Cardiac muscle cell (in vitro differentiated cells and primary cell): ENCODE measurements around the gene TMC6. TPM values are rescaled to one million over a fixed set of nuclear protein-coding genes. Genes with fewer than 3 reads are reported as not detected.
A peak's percentile ranks its signal among the peaks of the same experiment; 100 is the strongest.
"Not testable (repeated sequence)": the region's sequence is repeated elsewhere in the genome, so short reads cannot be mapped to it uniquely, and the experiment has no call there.

ENCODE experiments used
- DNase-seq, 2 donors: peaks; one replicate each; pipeline versions ENCODE4 v3.0.0 to v3.0.0-alpha.2; 2010 to 2017; ENCODE audit warnings: low read depth in 1 of 2, low spot score in 1 of 2
- H3K27ac ChIP-seq: fragments of 200-600 bp; sonication (generic); 2 replicates; pipeline ENCODE4 v1.5.1; 2016
- H3K27me3 ChIP-seq: fragments of 200-600 bp; sonication (generic); 2 replicates; pipeline ENCODE4 v1.6.0; 2016; ENCODE audit warnings: control low read depth
- H3K36me3 ChIP-seq: fragments of 200-600 bp; sonication (generic); 2 replicates; pipeline ENCODE4 v1.5.1; 2016; ENCODE audit warnings: control low read depth
- H3K4me1 ChIP-seq: fragments of 200-600 bp; sonication (generic); 2 replicates; pipeline ENCODE4 v1.8.1; 2017; ENCODE audit warnings: low read depth, mild to moderate bottlenecking, mixed run types
- H3K4me3 ChIP-seq: fragments of 200-600 bp; sonication (generic); 2 replicates; pipeline ENCODE4 v1.5.1; 2016; ENCODE audit warnings: mild to moderate bottlenecking
- H3K9me3 ChIP-seq: fragments of 200-600 bp; sonication (generic); 2 replicates; pipeline ENCODE4 v1.5.1; 2017; ENCODE audit warnings: low read depth, mild to moderate bottlenecking, control low read depth
- polyA plus RNA-seq: library from polyadenylated mRNA; unstranded; fragments of >200 nt; fragmentation: Nextera tagmentation; extraction: Ambion mirVana; gene quantifications from 2 replicates; pipeline ENCODE4 v1.2.1, GENCODE V29; 2016
- total RNA-seq: library from RNA; depleted of rRNA; stranded (reverse); fragments of >200 nt; gene quantifications from 2 replicates; pipeline ENCODE4 v1.2.3, GENCODE V29; 2016
- TF ChIP-seq, protein P1 (sequence below): IDR thresholded peaks from 2 replicates; pipeline ENCODE4 v1.5.1; 2012; ENCODE audit warnings: low read depth, mild to moderate bottlenecking, low read length

TMC6 gene
- total and polyA plus RNA-seq, 2 experiments from 2014 or later: 85.4 to 144 TPM

DNA sequence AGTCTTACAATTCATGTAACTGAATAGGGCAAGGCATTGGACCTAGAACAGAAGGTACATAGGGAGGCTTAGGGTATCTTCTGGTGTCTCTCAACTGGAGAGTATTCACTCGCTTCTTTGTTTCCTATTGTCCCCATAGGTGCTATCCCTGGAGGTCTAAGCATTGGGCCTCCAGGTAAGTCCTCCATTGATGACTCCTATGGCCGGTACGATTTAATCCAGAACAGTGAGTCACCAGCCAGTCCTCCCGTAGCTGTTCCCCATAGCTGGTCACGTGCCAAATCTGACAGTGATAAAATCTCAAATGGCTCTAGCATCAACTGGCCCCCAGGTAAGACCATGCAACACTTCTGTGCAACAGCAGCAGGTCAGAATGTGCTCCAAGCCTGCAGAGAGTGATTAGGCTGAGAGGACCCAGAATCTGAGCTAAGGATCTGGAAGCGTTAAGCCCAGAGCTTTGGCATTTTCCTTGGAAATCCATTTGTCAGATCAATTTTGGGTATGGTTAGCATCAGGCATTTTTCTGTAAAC, 35.7 kb downstream of the TMC6 start:
- no peak for DNase-seq
- H3K9me3 ChIP-seq: no peaks in the 10 kb centered on the region
- no peak overlapping the region for H3K27ac ChIP-seq
- H3K4me1 ChIP-seq: no peaks in the 10 kb centered on the region
- H3K27me3 ChIP-seq: no peaks in the 10 kb centered on the region
- no peak overlapping the region for H3K4me3 ChIP-seq
- TF ChIP-seq, protein P1, sequence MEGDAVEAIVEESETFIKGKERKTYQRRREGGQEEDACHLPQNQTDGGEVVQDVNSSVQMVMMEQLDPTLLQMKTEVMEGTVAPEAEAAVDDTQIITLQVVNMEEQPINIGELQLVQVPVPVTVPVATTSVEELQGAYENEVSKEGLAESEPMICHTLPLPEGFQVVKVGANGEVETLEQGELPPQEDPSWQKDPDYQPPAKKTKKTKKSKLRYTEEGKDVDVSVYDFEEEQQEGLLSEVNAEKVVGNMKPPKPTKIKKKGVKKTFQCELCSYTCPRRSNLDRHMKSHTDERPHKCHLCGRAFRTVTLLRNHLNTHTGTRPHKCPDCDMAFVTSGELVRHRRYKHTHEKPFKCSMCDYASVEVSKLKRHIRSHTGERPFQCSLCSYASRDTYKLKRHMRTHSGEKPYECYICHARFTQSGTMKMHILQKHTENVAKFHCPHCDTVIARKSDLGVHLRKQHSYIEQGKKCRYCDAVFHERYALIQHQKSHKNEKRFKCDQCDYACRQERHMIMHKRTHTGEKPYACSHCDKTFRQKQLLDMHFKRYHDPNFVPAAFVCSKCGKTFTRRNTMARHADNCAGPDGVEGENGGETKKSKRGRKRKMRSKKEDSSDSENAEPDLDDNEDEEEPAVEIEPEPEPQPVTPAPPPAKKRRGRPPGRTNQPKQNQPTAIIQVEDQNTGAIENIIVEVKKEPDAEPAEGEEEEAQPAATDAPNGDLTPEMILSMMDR: no peak
- peaks cover 44% of the 10 kb centered on the region for H3K36me3 ChIP-seq

DNA sequence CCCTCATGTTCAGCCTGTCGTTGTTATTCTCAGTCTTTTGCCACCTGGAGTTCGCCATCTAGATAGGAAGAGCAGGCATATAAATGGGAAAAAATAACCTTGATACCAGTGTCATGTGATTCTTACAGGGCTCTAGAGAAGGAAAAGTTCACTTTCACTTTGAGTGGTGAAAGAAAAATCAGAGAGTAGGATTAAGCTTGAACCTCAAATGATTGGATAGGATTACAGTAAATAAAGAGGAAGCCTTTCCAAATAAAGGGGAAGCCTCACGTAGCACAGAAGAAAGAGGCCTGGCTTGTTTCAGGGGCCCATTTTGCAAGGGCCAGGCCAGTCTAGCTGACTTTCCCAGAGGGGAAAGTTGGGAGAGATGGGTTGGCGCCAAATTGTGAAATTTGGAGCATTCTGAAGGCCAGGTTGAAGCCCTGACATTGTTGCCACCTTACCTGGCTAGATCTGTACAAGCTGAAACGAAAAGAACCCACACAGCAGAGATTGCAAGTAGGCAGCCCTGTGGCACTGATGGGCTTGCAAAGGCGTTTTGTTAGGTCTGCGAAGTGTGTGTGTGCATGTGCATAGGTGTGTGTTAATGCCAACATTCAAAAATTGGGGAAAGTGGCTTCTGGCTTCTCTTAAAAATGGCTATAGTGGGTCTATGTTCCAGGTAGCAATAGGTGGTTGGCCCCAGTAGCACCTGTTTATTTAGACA, 38.8 kb downstream of the TMC6 start:
- H3K4me3 ChIP-seq: no peak overlapping the region
- DNase-seq: no peak
- TF ChIP-seq, protein P1: no peak
- H3K36me3 ChIP-seq: peaks cover 49% of the 10 kb centered on the region
- H3K27ac ChIP-seq: peak overlapping the region; percentile 26
- no peaks in the 10 kb centered on the region for H3K27me3 ChIP-seq
- H3K9me3 ChIP-seq: no peaks in the 10 kb centered on the region
- H3K4me1 ChIP-seq: no peaks in the 10 kb centered on the region

DNA sequence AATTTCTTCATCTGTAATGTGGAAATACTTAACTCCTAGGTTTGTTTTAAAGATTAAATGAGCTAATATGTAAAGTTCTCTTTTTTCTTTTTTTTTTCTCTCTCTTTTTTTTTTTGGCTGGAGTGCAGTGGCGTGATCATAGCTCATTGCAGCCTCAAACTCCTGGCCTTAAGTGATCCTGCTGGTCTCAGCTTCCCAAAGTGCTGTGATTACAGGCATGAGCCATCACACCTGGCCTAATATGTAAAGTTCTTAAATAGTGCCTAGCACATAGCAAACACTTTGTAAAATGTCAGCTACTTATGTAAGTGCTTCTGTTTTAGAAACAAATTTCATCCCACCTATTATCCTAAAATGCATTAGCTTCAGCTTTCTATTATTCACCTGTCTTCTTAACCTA, 40.0 kb downstream of the TMC6 start:
- TF ChIP-seq, protein P1: no peak
- Histone ChIP-seq H3K27ac (no peak overlapping the region), H3K9me3 (no peaks in the 10 kb centered on the region), H3K4me3 (no peak overlapping the region), H3K27me3 (no peaks in the 10 kb centered on the region), H3K36me3 (peaks cover 50% of the 10 kb centered on the region), H3K4me1 (no peaks in the 10 kb centered on the region)
- DNase-seq: no peak

DNA sequence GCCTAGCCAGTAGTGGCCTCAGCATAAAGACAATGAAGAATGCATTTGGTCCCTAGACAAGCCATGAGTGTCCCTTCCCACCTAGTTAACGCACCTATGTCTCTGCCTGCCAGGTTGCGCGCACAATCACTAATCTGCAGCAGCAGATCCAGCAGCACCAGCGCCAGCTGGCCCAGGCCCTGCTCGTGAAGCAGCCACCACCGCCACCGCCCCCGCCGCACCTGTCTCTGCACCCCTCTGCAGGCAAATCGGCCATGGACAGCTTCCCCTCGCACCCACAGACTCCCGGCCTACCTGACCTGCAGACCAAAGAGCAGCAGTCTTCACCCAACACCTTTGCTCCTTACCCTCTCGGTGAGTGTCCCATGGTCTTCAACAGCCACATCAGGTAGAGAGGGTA, 41.8 kb downstream of the TMC6 start:
- TF ChIP-seq, protein P1: no peak
- Histone ChIP-seq H3K27ac (no peak overlapping the region), H3K4me3 (no peak overlapping the region), H3K36me3 (peaks cover 52% of the 10 kb centered on the region), H3K4me1 (peaks cover 17% of the 10 kb centered on the region), H3K9me3 (no peaks in the 10 kb centered on the region), H3K27me3 (no peaks in the 10 kb centered on the region)
- no peak for DNase-seq

DNA sequence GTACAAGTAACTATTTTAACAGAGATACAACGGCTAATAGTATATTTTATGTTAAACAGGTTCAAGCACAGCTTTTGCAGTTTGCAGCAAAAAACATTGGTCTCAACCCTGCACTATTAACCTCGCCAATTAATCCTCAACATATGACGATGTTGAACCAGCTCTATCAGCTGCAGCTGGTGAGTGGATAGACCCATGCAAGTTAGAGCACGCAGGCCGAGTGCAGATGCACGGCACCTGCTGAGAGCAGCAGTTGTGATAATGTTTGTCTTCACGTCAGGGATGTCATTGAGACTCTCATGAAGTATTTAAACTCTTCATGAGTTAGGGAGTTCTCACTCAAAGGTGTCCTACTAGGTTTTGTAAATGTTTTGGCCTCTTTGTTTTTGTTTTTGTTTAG, 45.6 kb downstream of the TMC6 start:
- Histone ChIP-seq H3K27me3 (no peaks in the 10 kb centered on the region), H3K9me3 (no peaks in the 10 kb centered on the region), H3K27ac (peak overlapping the region; percentile 95), H3K4me3 (no peak overlapping the region), H3K36me3 (peaks cover 53% of the 10 kb centered on the region), H3K4me1 (peaks cover 17% of the 10 kb centered on the region)
- DNase-seq: no peak
- TF ChIP-seq, protein P1: no peak

DNA sequence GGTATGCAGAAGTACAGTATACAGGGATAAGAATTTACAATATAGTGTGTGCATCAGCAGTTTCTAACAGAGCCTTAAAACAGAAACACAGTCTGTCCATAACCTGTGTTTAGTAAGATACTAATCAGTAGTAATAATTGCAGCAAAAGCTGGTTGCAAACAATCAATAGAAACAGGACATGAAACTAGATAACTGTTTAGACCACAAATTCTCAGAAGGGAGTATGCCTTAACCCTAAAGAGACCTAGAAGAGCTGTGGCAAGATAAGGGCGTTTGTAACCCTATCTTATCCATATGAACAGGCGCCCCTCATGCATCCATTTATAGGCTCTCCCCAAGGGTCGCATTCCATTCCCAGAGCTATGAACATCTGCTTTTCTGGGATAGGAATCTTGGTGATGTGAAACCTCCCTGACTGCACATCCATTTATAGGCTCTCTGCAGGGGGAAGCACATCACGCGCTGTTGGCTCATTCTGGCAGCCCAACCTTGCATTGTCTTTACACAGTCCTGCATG, 46.1 kb downstream of the TMC6 start:
- Histone ChIP-seq H3K27ac (peak overlapping the region; percentile 95), H3K36me3 (peaks cover 50% of the 10 kb centered on the region), H3K4me1 (peaks cover 17% of the 10 kb centered on the region)
- not testable (repeated sequence) for H3K27me3 ChIP-seq, H3K4me3 ChIP-seq, H3K9me3 ChIP-seq
- DNase-seq: peak in 1 of 2 donors; percentile 18
